ENCODE results near the gene IQCF5. TPM values are rescaled to one million over a fixed set of nuclear protein-coding genes. Genes with fewer than 3 reads are reported as not detected.

The IQCF5 gene
- total RNA-seq, 1 experiment from 2014 or later: not detected

DNA sequence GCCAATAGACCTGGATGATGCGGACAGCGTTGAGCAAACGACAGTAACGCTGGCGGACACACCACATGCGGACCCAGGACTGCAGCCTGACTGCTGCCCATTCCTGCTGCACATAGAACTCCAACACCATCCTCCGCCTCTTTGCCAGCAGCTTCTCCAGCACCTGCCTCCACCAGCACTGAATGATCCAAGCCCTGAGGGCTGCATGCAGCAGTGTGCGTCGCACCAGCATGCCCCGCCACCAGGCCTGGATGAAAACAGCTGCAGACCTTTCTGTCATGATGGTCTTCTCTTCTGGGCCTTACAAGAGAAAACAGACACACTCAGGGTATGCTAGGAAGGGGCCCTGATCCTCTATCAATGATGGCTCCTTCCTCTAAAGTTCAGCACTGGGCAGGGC, 1.5 kb downstream of the IQCF5 start:
- Histone ChIP-seq H3K4me1 (ENCODE audit: insufficient read depth, low read length) (no peaks in the 10 kb centered on the region), H4K5ac (ENCODE audit: insufficient read length, low read depth, low read length) (no peak overlapping the region), H3K9me3 (ENCODE audit: control insufficient read depth, low read depth, low read length) (no peaks in the 10 kb centered on the region), H3K56ac (ENCODE audit: insufficient read length, low read depth, low read length) (no peak overlapping the region), H3K14ac (ENCODE audit: insufficient read depth, low read length) (no peak overlapping the region), H3K4ac (ENCODE audit: low read depth, low read length) (no peak overlapping the region), H3K79me1 (ENCODE audit: insufficient read depth, low read depth, low read length, poor library complexity, severe bottlenecking) (no peaks in the 10 kb centered on the region), H4K20me1 (ENCODE audit: control insufficient read depth, insufficient read depth, insufficient read length) (no peaks in the 10 kb centered on the region), H3K9ac (ENCODE audit: extremely low read depth, insufficient read length, low read length) (no peak overlapping the region), H3K79me2 (ENCODE audit: insufficient read depth, low read length) (no peaks in the 10 kb centered on the region), H3K18ac (ENCODE audit: insufficient read length, low read depth, low read length) (no peak overlapping the region), H4K8ac (replicated peaks; ENCODE audit: insufficient read length, low read depth, low read length) (no peak overlapping the region), H3T11ph (ENCODE audit: low read length) (no peak overlapping the region), H3K4me2 (ENCODE audit: insufficient read depth, insufficient read length, low read length) (no peak overlapping the region), H2BK15ac (ENCODE audit: low read depth, low read length) (no peak overlapping the region), H3K27me3 (ENCODE audit: insufficient read depth, low read length) (no peaks in the 10 kb centered on the region; the same call in 1 of the 2 replicates), H4K91ac (ENCODE audit: insufficient read length, low read depth, low read length) (no peak overlapping the region), H3K23ac (ENCODE audit: insufficient read length, low read depth, low read length) (no peak overlapping the region), H3K23me2 (ENCODE audit: insufficient read length, low read depth, low read length, poor library complexity, severe bottlenecking) (no peaks in the 10 kb centered on the region), H2BK120ac (ENCODE audit: low read depth, low read length, poor library complexity, severe bottlenecking) (no peak overlapping the region), H2BK12ac (ENCODE audit: insufficient read length, low read depth, low read length) (no peak overlapping the region), H2AFZ (ENCODE audit: low read length) (no peak overlapping the region), H2BK5ac (ENCODE audit: insufficient read length, low read length) (no peak overlapping the region), H2BK20ac (ENCODE audit: low read depth, low read length, poor library complexity, severe bottlenecking) (no peak overlapping the region), H3K27ac (ENCODE audit: insufficient read length, low read depth, low read length) (no peak overlapping the region), H2AK5ac (ENCODE audit: insufficient read length, low read length) (no peak overlapping the region)
- WGBS (ENCODE audit: extremely low coverage, insufficient read length, low lambda C conversion rate): no CpG with 5 or more reads among the region's 10 CpGs
- Mint-ChIP-seq H3K36me3 (ENCODE audit: insufficient read depth in 1 of 3, low read depth in 3 of 3) (no peaks in the 10 kb centered on the region; a peak in 1 of 7 replicates), H3K4me3 (no peak overlapping the region), H3K27ac (no peak overlapping the region), H3K4me1 (peaks cover 0 to 11% of the 10 kb centered on the region in 2 experiments; a peak in 3 of 4 replicates), H3K9me3 (no peaks in the 10 kb centered on the region; a peak in 1 of 5 replicates), H3K27me3 (ENCODE audit: low read depth) (peaks cover 18% of the 10 kb centered on the region)
- no peak for DNase-seq
- TF ChIP-seq, protein P1, sequence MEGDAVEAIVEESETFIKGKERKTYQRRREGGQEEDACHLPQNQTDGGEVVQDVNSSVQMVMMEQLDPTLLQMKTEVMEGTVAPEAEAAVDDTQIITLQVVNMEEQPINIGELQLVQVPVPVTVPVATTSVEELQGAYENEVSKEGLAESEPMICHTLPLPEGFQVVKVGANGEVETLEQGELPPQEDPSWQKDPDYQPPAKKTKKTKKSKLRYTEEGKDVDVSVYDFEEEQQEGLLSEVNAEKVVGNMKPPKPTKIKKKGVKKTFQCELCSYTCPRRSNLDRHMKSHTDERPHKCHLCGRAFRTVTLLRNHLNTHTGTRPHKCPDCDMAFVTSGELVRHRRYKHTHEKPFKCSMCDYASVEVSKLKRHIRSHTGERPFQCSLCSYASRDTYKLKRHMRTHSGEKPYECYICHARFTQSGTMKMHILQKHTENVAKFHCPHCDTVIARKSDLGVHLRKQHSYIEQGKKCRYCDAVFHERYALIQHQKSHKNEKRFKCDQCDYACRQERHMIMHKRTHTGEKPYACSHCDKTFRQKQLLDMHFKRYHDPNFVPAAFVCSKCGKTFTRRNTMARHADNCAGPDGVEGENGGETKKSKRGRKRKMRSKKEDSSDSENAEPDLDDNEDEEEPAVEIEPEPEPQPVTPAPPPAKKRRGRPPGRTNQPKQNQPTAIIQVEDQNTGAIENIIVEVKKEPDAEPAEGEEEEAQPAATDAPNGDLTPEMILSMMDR (conservative IDR thresholded peaks at IDR 0.05): no peak

Measured in H9 (cell line).